ENCODE results near the gene RPL15.

DNA sequence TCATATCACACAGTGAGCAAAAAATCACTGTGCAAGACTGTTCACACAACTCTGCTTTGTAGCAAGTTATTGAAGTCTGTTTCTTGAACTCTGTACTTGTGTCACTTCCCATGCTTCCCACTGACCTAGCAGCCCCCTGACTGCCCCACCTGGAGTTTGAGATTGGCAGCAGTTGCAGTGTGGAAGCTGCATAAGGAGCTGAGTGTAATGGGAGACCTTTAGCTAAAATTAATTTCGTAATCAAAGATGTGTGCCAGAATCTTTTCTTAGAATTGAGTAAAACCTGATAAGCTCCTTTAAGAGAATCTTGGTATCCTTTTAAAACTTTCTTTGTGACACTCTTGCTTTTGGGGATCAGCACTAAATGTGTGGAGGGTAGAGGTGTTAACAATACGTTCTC, 43.0 kb upstream of the RPL15 start:
- TF ChIP-seq TAF1 (IDR thresholded peaks at IDR 0.05; ENCODE audit: low read depth, low read length) (no peak), POLR2A (IDR thresholded peaks at IDR 0.05; ENCODE audit: low read depth, low read length) (no peak)

All from GM12891 (cell line).